MM.1S (cell line): ENCODE measurements around the gene RBMX2.
"Not testable (repeated sequence)": the region's sequence is repeated elsewhere in the genome, so short reads cannot be mapped to it uniquely, and the experiment has no call there.

ENCODE experiments used
- DNase-seq: peaks from one replicate; pipeline ENCODE4 v3.0.0-alpha.2; 2015
- H2AFZ ChIP-seq: fragments of 300-600 bp; sonication (generic); 2 replicates; pipeline ENCODE4 v1.6.0; 2016; ENCODE audit warnings: antibody characterized with exemption, low read length
- H3F3A ChIP-seq: fragments of 300-600 bp; sonication (generic); 2 replicates; pipeline ENCODE4 v1.6.1; 2016; ENCODE audit warnings: mild to moderate bottlenecking, antibody characterized with exemption, low read length, moderate library complexity, mixed read lengths; ENCODE audit not compliant: insufficient read depth
- H3K27ac ChIP-seq: fragments of 300-600 bp; sonication (generic); 2 replicates; pipeline ENCODE4 v1.5.1; 2016; ENCODE audit warnings: mild to moderate bottlenecking, low read length
- H3K27me3 ChIP-seq: fragments of 300-600 bp; sonication (generic); replicated peaks from 2 replicates; pipeline ENCODE4 v1.6.0; 2016; ENCODE audit warnings: low read length; ENCODE audit not compliant: insufficient read depth
- H3K36me3 ChIP-seq: fragments of 300-600 bp; sonication (generic); replicated peaks from 2 replicates; pipeline ENCODE4 v1.6.1; 2016; ENCODE audit warnings: mild to moderate bottlenecking, low read length, mixed read lengths; ENCODE audit not compliant: insufficient read depth
- H3K4me1 ChIP-seq: fragments of 300-600 bp; sonication (generic); 2 replicates; pipeline ENCODE4 v1.6.1; 2016; ENCODE audit warnings: low read length, mixed read lengths
- H3K4me2 ChIP-seq: fragments of 300-600 bp; sonication (generic); 2 replicates; pipeline ENCODE4 v1.6.0; 2016; ENCODE audit warnings: low read depth, low read length
- H3K4me3 ChIP-seq: fragments of 300-600 bp; sonication (generic); 2 replicates; pipeline ENCODE4 v1.5.1; 2016; ENCODE audit warnings: low read length, mixed read lengths
- H3K79me2 ChIP-seq: fragments of 300-600 bp; sonication (generic); 2 replicates; pipeline ENCODE4 v1.6.1; 2016; ENCODE audit warnings: mixed run types, low read length, mixed read lengths
- H3K9ac ChIP-seq: fragments of 300-600 bp; sonication (generic); 2 replicates; pipeline ENCODE4 v1.6.1; 2016; ENCODE audit warnings: low read length, mixed read lengths
- H3K9me2 ChIP-seq: fragments of 300-600 bp; sonication (generic); replicated peaks from 2 replicates; pipeline ENCODE4 v1.6.1; 2016; ENCODE audit warnings: mild to moderate bottlenecking, low read length, mixed read lengths; ENCODE audit not compliant: insufficient read depth
- H3K9me3 ChIP-seq: fragments of 300-600 bp; sonication (generic); replicated peaks from 2 replicates; pipeline ENCODE4 v1.6.1; 2016; ENCODE audit warnings: mild to moderate bottlenecking, low read length, mixed read lengths; ENCODE audit not compliant: insufficient read depth
- H4K20me1 ChIP-seq: fragments of 300-600 bp; sonication (generic); 2 replicates; pipeline ENCODE4 v1.6.1; 2016; ENCODE audit warnings: mild to moderate bottlenecking, low read length, moderate library complexity, mixed read lengths; ENCODE audit not compliant: insufficient read depth
- EZH2 ChIP-seq: fragments of 300-600 bp; sonication (generic); optimal IDR thresholded peaks from 2 replicates; pipeline ENCODE3; 2017; ENCODE audit warnings: low read depth, mild to moderate bottlenecking, antibody characterized with exemption, low read length, mixed read lengths
- EZH2phosphoT487 ChIP-seq: fragments of 300-600 bp; sonication (generic); IDR thresholded peaks from 2 replicates; pipeline ENCODE4 v1.6.1; 2018; ENCODE audit warnings: antibody characterized with exemption, low read length
- TF ChIP-seq, protein P1 (sequence below): fragments of 300-600 bp; sonication (generic); IDR thresholded peaks from 2 replicates; pipeline ENCODE4 v1.5.1; 2016; ENCODE audit warnings: antibody characterized with exemption, low read length, mixed read lengths

RBMX2 gene

DNA sequence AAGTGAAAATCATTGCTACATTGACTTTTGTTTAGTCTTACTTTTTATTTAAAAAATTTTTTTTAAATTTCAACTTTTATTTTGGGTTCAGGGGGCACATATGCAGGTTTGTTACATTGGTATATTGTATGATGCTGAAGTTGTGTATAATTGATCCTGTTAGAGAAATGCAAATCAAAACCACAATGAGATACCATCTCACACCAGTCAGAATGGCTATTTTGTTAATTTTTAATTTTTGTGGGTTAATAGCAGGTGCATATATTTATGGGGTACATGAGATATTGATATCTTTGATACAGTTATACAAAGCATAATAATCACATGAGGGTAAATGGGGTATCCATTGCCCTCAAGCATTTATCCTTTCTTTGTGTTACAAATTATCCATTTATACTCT is 34.1 kb downstream of the RBMX2 start:
- no peak for TF ChIP-seq EZH2phosphoT487
- TF ChIP-seq, protein P1, sequence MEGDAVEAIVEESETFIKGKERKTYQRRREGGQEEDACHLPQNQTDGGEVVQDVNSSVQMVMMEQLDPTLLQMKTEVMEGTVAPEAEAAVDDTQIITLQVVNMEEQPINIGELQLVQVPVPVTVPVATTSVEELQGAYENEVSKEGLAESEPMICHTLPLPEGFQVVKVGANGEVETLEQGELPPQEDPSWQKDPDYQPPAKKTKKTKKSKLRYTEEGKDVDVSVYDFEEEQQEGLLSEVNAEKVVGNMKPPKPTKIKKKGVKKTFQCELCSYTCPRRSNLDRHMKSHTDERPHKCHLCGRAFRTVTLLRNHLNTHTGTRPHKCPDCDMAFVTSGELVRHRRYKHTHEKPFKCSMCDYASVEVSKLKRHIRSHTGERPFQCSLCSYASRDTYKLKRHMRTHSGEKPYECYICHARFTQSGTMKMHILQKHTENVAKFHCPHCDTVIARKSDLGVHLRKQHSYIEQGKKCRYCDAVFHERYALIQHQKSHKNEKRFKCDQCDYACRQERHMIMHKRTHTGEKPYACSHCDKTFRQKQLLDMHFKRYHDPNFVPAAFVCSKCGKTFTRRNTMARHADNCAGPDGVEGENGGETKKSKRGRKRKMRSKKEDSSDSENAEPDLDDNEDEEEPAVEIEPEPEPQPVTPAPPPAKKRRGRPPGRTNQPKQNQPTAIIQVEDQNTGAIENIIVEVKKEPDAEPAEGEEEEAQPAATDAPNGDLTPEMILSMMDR: no peak
- TF ChIP-seq EZH2: no peak
- Histone ChIP-seq H3K79me2 (no peaks in the 10 kb centered on the region), H3K9me2 (no peaks in the 10 kb centered on the region), H3F3A (no peaks in the 10 kb centered on the region), H3K27ac (no peak overlapping the region), H3K4me3 (no peak overlapping the region), H3K27me3 (no peaks in the 10 kb centered on the region), H4K20me1 (no peaks in the 10 kb centered on the region), H3K36me3 (no peaks in the 10 kb centered on the region), H3K4me1 (no peaks in the 10 kb centered on the region), H3K4me2 (no peak overlapping the region), H3K9me3 (no peaks in the 10 kb centered on the region), H2AFZ (no peak overlapping the region), H3K9ac (no peak overlapping the region)
- no peak for DNase-seq

DNA sequence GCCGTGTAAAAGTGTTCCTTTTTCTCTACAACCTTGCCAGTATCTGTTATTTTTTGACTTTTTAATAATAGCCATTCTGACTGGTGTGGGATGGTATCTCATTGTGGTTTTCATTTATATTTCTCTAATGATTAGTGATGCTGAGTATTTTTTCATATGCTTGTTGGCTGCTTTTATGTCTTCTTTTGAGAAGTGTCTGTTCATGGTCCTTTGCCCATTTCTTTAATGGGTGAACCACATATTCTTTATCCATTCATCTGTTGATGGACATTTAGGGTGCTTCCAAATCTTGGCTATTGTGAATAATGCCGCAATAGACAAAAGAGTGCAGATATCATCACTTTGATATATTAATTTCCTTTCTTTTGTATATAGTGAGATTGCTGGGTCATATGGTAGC is 36.2 kb downstream of the RBMX2 start:
- not testable (repeated sequence) for H3K4me1 ChIP-seq, H3K4me2 ChIP-seq, H3K27ac ChIP-seq, H3K36me3 ChIP-seq, H3F3A ChIP-seq, H4K20me1 ChIP-seq, DNase-seq, H3K79me2 ChIP-seq, H3K9ac ChIP-seq, H3K9me3 ChIP-seq, H2AFZ ChIP-seq, H3K27me3 ChIP-seq, H3K4me3 ChIP-seq, H3K9me2 ChIP-seq

DNA sequence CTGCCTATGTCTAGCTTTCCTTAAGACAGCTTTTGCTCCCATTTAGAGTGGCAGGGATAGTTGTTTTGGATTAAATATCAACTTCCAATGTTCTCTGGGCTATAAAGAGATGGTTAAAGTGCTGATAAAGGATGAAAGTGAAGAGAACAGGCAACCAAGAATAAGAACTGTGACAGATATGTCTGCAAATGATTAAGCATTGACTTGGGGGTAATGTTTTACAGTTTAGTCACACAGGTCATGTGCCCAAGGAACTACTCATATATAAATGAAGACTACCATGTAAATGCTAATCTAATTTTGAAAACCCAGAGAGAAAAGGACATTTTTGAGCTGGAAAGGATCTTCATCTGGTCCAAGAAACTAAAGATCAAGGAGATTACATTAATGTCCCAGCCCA is 42.1 kb downstream of the RBMX2 start:
- Histone ChIP-seq H4K20me1 (no peaks in the 10 kb centered on the region), H3K9me3 (no peaks in the 10 kb centered on the region), H3K36me3 (no peaks in the 10 kb centered on the region), H3F3A (no peaks in the 10 kb centered on the region), H3K27ac (no peak overlapping the region), H3K27me3 (no peaks in the 10 kb centered on the region), H3K9ac (no peak overlapping the region), H3K79me2 (no peaks in the 10 kb centered on the region), H3K9me2 (no peaks in the 10 kb centered on the region), H2AFZ (no peak overlapping the region), H3K4me2 (no peak overlapping the region), H3K4me1 (no peaks in the 10 kb centered on the region), H3K4me3 (no peak overlapping the region)
- DNase-seq: no peak
- TF ChIP-seq EZH2: no peak
- TF ChIP-seq EZH2phosphoT487: no peak
- TF ChIP-seq, protein P1: no peak

DNA sequence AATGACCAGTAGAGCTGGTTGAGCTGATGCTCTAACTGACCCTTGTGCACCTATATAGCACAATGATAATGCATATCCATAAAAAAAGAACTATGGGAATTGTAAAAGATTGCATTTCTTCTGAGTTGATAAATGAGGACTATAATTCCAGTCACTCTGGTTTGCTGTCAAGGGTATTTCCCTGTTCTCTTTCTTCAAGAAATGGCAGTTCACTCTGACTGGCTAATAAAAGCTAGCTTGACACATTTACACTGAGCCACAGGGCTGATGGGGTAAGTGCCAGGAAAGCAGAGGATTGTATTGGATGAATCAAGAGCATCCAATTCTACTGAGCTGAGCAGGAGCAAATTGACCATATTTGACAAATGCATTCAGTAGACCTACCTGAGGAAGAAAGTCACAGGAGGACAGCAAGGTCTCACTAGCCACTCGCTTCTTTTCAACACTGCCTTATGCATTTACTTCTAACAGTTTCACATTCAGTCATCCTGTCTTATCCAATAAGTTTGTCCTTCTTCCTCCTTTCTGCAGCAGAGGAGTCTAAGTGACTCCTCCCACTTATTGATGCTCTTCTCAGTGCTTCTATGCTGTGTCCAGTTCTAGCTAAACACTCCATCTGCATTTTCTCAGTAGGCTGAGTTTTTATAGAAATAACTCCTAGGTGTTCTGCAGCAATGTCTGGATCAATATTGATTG is 43.0 kb downstream of the RBMX2 start:
- Histone ChIP-seq H3K4me1 (no peaks in the 10 kb centered on the region), H3K4me3 (no peak overlapping the region), H3K9me3 (no peaks in the 10 kb centered on the region), H3K27ac (no peak overlapping the region), H3K27me3 (no peaks in the 10 kb centered on the region), H3K36me3 (no peaks in the 10 kb centered on the region), H3K79me2 (no peaks in the 10 kb centered on the region), H3K4me2 (no peak overlapping the region), H3K9me2 (no peaks in the 10 kb centered on the region), H3K9ac (no peak overlapping the region), H3F3A (no peaks in the 10 kb centered on the region), H4K20me1 (no peaks in the 10 kb centered on the region), H2AFZ (no peak overlapping the region)
- DNase-seq: no peak
- TF ChIP-seq EZH2phosphoT487 (no peak), EZH2 (no peak)
- TF ChIP-seq, protein P1: no peak
